ENCODE measurements around the gene ASB8.

GRCh38 chr12:48123169-48123568 lies 34.1 kb downstream of the ASB8 start:
- TF ChIP-seq CTCF (conservative IDR thresholded peaks at IDR 0.05; ENCODE audit: low read depth, low read length) (no peak), RCOR1 (IDR thresholded peaks at IDR 0.05; ENCODE audit: insufficient replicate concordance, low read length) (no peak), USF2 (IDR thresholded peaks at IDR 0.05; ENCODE audit: low read depth, low read length) (no peak), POLR2A (IDR thresholded peaks at IDR 0.05; ENCODE audit: low read depth, low read length) (no peak), CEBPB (IDR thresholded peaks at IDR 0.05; ENCODE audit: low read depth, low read length) (no peak), BHLHE40 (IDR thresholded peaks at IDR 0.05; ENCODE audit: low read depth, low read length) (no peak), FOS (IDR thresholded peaks at IDR 0.05; ENCODE audit: low read depth, low read length) (no peak), RFX5 (IDR thresholded peaks at IDR 0.05; ENCODE audit: low read depth, low read length) (no peak)

All from IMR-90 (cell line).